Activated CD4-positive, alpha-beta T cell treated with anti-CD3 and anti-CD28 coated beads for 48 hours (primary cell): ENCODE data around the gene CEP170B.

Experiments used
- DNase-seq: peaks from one replicate; pipeline ENCODE4 v3.0.0-alpha.2; 2020

The CEP170B gene

DNA sequence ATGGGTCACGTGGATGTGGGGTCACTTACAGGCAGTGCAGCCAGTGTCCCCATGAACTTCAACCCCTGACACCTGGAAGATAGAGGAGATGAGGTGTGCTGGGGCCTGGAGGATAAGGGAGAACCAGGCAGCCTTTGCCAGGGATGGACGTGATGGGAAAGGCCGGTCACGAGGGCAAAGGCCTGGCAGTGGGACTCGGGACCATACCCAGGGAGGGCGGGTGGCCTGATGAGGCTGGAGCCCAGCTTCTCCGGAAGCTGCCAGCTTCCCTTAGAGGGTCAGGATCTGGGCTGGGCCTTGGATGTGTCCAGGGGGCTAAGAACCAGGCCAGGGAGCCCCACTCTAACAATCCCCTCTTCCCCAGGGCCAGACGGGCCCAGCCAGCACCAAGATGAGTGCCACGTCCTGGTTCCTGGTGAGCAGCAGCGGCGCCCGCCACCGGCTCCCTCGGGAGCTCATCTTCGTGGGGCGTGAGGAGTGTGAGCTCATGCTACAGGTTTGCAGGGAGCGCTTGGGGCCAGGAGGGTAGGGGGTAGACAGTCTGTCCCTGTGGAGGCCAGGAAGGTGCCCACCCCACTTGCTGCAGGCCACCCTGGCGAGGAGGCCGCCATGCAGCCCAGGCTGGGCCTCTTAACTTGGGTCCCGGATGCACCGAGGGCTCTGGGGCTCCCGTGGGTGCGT lies 3.1 kb downstream of the CEP170B start:
- DNase-seq, result no peak

DNA sequence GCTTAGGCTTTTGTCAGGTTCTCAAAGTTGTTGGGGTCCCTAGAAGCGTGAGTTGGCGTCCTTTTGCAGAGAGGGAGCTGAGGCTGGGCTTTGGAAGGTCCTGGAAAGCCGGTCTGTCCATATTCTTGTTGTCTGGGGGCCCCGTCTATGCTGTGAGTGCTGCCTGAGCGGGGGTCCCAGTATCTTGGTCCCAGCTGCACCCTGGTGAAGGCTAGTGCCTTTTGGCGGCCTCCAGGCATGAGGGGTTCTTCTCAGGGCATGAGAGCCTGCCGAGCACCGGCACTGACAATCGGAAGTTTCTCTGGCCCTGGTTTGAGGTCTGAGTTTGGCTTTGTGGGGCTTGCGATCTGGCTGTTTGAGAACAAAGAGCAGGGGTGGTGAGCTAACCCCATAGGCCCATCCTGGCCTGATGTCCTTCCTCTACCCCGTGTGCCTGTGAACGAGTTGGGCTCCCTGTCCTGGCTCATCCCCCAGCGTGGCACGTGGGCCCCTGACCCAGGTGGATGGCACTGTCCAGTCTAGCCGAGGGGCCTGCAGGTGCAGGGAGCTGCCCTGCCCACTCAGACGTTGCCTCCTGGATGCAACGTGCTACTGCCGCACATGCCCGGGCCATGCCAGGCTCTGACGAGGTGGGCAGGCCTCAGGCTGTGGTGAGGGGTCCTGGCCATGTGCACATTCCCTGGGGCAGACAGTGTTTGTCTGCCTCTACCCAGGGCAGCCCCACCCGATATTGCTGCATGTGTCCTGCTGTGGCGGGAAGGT lies 3.9 kb downstream of the CEP170B start:
- DNase-seq, result no peak

DNA sequence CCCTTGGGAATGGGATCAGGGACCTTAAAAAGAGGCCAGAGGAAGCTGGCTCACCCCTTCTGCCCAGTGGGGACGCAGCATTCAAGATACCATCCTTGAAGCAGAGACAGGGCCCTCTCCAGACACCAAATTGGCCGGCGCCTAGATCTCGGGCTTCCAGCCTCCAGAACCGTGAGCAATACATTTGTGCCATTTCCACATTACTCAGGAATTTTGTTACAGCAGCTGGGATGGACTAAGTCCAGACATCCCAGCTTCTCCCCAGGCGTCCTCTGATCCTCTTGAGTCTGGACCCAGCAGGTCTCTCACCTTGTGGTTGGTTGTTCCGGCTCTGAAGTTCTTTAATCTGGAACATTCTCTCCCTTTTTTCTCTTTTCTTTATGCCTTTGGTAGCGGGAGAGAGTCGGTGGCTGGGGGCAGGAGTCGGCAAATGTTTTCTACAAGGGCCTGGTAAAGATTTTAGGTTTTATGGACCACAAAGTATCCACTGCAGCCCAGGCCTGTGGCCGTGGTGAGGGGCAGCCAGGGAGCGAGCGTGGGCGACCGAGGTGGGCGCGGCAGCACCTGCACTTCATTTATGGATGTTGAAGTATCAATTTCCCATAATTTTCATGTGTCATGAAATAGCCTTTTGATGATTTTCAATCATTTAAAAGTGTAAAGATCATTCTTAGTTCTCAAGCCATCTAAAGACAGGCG lies 4.8 kb downstream of the CEP170B start:
- DNase-seq, result no peak

DNA sequence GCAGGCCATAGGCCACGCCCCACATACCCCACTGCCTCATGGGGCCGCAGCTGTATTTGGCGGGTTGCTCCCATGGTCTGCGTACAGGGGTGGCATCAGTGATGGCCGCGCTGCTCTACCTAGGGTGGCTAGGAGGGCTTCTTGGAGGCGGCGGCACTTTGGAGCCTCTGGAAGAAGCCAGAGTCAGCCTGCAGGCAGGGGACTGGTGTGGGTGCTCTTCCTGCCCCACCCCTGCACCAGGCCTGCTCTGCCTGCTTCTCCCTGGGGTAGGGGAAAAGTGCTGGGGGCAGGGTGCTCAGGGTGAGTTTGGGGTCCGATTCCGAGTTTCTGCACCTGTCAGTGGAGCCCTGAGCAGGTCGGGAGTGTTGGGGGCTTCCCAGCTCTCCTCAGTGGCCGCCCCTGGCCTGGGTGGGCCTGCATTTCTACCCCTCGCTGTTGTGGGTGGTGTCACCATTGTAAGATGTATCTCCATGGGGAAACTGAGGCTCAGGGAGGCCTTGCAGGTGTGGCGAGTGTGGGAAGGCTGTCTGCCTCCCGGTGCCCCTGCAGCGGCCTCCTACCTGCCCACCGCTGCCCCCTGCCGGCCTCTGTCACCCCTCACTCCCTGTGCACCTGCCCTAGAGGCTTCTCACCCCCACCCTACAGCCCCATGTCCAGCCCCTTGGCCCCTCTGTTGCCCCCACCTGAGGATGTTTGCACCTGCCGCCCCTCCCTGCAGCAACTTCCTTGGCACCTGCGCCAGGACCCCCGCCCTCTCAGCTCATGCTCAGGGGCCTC lies 5.5 kb downstream of the CEP170B start:
- peak; percentile 70 for DNase-seq

DNA sequence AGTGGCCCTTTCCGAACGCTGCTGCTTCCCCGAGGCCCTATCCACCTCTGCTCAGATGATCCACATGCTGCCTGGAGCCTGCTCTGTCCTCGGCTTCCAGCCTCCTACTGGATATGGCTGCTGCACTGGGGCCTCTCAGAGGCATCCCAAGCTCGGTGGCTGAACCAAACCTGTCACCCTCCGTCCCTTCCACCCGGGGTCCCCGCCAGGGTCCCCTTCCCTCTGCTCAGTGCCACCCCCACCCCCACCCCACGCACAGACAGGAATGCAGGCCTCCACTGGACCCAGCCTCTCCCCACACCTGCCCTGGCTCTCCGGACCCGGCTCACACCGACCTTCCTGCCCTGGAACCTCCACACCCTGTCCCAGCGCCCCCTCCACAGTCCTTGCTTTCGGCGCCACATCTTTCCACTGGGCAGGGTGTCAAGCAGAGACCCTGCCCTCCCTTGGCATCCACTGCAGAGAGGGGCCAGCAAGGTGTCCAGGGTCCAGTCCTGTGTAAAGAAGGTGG lies 6.1 kb downstream of the CEP170B start:
- no peak for DNase-seq

DNA sequence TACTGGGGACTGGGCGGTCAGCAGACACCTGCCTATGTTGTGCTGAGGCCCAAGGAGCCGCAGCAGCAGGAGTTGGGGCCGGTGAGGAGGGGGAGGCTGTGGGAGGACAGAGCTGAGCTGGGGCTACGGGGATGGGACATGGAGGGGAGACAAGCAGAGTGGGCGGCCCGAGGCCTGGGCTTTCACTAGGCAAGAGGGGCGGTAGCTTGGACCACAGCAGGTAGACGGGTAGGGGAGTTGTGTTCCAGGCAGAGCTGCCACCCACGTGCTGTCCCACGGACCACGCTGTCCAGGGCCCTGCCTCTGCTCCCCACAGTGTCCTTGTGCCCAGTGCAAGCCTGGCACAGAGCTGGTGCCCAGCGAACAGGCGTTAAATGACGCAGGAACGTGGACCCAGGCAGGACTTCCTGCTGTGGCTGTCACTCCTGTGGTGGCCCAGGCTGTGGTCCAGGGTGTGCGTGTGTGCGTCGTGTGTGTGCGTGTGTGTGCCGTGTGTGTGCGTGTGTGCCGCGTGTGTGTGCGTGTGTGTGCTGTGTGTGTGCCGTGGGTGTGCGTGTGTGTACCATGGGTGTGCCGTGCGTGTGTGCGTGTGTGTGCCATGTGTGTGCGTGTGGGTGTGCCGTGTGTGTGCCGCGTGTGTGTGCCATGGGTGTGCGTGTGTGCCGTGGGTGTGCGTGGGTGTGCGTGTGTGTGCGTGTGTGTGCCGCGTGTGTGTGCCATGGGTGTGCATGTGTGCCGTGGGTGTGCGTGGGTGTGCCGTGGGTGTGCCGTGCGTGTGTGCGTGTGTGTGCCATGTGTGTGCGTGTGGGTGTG lies 6.8 kb downstream of the CEP170B start:
- DNase-seq, result no peak

DNA sequence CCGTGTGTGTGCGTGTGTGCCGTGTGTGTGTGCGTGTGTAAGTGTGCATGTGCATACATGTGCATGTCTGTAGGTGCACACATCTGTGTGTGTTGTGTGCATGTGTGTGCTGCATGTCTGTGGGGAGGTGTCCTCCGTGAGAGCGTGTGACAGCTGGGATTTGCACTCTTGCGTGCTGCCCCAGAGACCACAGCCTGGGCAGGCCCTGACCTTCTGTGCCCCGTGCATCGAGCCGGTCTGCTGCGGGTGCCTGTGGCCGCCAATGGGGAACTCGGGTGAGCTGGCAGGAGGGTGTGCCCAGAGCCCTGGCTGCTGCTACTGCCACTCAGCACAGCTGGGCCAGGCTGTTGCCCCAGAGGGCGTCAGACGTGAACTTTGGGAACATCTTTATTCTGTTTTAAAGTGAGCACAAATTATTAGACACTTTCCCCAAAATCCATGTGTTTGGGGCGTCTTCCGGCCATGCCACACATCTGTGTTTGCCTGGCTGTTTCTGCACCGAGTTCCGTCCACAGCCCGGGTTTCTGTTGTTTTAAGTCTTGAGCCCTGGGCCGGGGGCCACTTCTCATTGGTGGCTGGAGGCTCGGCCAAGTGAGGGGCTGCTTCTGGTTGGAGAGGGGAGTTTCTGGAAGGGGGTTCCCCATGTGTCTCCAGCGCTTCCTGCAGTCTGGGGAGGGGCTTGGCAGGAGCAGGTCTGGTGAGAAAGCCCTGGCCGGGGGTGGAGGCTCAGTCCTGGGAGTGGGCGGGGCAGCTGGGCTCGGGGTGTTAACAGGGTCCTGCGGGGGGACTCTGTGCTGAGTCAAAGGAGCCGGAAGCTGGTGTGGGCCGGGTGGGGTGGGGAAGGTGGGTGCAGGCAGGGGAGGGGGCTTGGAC lies 7.6 kb downstream of the CEP170B start:
- no peak for DNase-seq

DNA sequence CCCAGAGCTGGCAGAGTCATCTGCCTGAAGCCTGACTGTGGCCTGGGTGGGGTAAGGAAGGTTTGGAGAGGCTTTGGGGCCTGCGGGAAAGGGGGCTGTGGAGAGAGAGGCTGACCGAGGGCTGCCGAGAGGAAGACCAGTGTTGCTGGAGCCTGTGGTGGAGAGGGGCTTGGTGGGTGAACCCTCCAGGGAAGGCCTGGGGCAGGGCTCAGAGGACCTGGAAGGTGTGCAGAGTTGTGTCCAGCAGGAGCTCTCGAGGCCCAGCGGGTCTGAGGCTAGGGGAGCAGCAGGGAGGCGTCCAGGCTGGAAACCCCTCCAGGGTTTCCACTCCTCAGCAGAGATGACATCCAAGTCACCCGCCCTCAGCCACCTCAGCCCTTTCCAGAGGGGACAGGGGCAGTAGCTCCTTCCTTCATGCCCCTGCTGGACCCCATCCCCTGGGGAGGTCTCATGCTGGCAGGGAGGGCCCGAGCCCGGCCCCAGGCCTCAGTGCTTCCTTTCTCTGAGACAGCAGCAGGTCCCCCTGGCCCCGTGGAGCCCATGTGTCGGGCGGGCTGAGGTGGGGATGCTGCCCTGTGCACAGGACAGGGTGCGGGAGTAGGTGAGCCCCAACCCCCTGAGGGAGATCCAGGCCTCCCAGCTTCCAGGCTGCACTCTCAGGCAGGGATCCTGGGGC lies 8.4 kb downstream of the CEP170B start:
- no peak for DNase-seq

DNA sequence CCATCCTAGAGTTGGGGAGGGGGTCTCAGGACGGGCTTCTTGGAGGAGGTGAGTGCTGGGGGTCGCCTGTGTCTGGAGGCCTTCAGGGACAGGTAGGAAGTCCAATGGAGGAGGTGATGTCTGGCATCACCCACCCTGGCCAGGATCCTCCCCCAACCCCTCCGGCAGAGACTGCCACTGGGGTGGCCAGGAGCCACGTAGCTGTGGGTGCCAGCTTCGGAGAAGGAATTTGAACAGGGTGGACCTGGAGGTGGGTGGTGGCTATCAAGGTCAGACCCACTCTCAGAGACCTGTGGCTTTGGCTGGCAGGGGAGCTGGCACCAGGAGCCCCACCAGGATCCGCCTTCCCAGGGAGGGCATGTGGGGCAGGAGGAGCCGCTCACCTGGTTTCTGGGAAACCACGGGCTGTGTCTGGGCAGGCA lies 9.1 kb downstream of the CEP170B start:
- no peak for DNase-seq

DNA sequence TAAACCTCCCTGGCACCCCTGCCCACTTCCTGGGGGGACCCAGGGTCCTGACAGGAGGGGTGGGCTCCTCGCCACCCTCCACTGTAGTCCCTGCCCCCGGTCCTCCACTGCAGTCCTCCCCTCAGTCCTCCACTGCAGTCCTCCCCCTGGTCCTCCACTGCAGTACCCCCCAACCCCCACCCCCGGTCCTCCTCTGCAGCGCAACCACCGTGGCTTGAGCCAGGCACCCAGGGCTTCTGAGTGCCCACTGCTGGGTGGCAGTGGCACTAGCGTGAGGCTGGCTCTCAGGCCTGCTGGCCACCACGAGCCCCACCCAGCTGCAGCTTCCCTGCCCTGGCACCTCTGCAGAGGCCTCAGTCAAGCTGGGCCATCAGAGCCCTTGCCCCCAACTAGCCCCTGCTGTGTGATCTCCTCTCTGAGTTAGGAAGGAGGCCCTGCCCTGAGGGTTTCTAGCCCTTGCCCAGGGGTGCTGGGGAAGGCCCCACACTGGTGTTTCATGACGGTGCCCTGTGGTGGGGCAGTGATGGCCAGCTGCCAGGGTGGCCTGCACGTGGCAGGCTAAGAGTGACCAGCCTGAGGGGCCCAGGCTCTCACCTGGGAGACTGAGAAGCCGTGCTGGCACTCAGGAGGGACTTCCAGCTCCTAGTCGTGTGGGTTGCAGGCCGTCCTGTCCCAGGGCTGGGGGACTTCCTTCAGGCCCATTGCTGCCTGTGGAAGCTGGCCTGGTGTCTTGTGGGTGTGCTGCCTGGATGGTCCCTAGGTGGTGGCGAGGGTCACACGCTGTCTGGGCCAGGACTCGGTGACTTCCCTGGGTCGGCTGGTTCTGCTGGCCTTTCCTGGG lies 9.7 kb downstream of the CEP170B start:
- DNase-seq, result no peak

DNA sequence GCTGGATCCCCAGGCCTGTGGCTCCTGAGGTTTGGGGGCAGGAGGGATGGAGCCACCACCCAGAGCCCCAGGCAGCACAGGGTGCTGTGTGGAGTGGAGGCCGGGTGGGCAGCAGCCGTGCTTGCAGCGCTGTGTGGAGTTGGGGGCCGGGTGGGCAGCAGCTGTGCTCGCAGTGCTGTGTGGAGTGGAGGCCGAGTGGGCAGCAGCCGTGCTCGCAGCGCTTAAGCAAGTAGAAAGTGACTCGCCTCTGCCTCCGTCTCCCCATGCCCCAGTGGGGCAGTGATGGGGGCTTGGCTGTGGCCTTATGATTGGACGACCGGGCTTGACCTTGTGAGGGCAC lies 10.3 kb downstream of the CEP170B start:
- no peak for DNase-seq

DNA sequence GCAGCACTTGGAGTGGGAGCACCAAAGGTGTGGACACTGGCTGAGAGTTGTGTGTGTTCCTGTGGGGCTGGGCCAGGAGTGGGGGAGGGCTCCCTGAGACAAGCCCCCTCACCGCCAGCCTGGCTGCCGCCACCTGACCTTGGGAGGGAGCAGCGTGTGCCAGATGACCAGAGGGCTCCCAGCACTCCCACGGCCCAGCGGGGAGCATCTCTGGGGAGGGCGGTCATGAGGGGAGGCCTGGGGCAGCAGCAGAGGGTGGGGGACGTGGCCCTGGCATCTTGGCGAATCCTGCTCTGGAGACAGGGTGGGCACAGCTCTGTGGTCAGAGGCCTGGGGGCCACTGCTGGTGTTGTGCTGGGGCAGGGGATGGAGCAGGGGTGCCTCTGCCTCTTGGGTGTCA lies 10.7 kb downstream of the CEP170B start:
- DNase-seq, result no peak

DNA sequence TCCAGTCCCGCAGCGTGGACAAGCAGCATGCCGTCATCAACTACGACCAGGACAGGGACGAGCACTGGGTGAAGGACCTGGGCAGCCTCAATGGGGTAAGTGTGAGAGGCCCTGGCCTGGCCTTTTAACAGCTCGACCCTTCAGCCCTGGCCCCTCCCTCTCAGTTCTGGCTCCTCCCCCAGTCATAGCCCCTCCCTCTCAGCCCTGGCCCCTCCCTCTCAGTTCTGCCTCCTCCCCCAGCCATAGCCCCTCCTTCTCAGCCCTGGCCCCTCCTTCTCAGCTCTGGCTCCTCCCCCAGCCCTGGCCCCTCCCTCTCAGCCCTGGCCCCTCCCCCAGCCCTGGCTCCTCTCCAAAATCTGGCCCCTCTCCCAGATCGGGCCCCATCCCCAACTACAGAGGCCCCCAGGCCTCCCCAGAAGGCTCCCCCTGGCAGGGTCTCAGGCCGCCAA lies 11.2 kb downstream of the CEP170B start:
- DNase-seq, result peak; percentile 67

DNA sequence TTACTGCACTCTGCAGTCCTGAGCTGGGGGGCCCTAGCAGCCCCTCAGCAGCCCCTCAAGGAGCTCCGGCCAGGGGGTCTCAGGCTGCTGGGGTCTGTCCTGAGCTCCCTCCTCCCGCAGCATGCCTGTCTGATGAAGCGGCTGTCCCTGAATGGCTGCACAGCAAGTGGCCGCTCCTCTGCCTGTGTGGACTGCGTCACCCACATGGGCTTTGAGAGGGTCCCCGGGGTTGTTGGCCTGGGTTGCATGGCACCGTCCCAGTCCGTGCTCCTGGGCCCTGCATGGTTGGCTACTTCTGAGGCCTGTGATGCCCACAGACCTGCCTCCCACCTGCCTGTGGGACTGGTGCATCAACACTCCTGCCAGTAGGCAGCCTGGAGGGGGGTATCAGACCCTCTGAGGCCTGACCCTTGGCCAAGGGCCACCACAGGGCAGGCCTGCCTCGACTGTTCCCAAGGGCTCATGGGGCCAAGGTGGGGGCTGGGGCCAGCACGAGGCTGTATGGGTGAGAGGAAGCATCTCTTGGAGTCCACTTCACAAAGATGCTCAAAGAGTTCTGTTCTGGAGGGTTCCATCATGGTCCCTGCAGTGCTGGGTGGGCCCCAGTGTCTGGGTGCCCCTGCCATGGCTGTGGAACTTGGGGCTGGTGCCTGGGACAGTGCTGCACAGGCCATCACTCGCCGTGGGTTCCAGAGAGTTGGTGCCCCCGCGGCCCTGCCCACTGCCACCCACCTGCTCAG lies 12.2 kb downstream of the CEP170B start:
- DNase-seq, result no peak

DNA sequence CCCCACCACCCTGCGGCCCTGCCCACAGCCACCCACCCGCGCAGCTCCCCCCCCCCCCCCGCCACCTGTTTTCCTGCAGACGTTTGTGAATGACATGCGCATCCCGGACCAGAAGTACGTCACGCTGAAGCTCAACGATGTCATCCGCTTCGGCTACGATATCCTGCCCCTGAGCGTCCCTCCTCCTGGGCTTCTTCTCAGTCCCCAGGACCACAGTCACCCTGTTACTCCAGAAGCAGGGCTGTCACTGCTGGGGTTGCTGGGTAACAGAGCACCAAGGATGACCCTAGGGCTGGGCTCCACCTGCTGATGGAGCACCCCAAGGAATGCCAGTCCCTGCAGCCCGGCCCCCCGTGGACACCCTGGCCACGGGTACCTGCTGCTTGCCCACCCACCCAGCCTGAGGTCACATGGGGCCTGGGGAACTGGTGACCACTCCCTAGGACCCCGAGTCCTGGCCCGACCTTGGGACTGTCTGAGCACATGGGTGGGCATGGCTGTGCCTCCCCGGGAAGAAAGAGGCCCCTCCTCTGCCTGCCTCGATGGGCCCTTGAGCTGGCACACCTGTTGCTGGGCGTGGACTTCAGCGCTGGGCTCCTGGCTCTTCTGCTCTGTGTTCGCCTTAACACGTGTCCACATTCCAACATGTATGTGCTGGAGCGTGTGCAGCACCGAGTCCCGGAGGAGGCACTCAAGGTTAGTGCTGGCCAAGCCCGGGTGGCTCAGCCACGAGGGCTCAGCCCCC lies 12.9 kb downstream of the CEP170B start:
- DNase-seq, result no peak

DNA sequence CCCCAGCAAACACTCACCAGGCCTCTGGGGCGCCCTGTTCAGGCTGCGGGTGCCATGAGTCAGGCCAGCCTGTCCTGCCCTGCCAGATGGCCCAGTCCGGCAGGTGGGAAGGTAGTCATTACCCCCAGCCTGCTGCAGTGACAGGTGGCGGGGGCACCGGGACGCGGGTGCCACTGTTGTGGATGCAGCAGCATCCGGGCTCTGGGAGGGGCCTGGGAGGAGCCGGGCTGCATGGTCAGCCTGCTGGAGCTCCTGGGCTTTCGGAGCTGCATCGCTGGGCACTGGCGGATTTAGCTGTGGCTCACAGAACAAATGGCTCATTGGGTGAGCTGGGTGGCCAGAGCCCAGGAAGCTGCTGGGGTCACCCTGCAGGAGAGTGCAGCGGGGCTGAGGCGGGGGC lies 13.5 kb downstream of the CEP170B start:
- no peak for DNase-seq

DNA sequence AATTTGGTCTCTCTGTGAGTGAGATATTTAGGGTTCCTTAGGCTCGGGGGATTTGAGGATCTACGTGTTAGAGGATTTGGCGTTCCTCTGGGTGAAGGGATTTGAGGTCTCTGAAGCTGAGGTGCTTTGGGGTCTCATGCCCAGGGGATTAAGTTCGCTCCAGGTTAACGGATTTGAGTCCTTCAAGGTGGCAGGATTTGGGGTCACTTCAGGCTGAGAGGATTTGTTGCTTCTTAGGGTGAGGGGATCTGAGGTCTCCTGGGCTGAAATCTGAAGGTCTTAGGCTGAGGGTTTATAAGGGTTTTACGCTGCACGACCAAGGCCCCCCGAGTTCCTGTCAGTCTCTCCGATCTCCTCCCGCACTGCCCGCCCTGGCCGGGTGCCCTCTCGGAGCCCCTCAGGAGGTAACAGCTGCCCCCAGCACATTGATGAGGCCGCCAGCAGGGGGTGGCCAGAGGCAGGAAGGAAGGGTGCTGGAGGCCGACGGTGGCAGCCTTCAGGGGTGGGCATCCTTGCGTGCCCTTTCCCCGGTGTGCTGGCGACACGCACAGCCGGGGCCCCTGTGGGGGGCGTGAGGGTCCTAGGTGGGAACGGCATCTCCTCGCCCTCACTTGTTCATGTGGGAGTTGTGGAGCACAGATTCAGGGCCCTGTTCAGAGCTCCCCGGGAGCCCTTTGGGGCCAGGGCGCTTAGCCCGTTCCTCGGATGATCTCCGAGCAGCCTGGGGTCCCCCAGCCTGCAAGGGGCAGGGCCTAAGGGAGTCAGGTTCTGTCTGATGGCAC lies 14.3 kb downstream of the CEP170B start:
- no peak for DNase-seq
